NCI-H526 (cell line): ENCODE data around the gene DNAI7.

Source experiments
- DNase-seq, 2 experiments: peaks; one replicate each; lab custom pipeline; 2025; lab: John Stamatoyannopoulos, UW

Gene DNAI7

DNA sequence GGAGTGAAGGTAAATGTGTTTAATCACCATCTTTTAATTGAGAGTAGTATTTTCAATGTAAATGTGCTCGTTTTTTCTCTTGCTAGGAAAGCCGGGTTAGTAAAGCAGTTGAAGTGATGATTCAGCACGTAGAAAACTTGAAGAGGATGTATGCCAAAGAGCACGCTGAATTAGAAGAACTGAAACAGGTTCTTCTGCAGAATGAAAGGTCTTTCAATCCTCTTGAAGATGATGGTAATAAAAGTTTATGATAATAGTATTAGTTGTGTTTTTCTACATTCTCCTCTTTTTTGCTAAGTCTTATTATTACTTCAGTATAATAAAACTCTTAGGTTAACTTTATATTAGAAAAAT lies 93.9 kb downstream of the DNAI7 start:
- no peak for DNase-seq

DNA sequence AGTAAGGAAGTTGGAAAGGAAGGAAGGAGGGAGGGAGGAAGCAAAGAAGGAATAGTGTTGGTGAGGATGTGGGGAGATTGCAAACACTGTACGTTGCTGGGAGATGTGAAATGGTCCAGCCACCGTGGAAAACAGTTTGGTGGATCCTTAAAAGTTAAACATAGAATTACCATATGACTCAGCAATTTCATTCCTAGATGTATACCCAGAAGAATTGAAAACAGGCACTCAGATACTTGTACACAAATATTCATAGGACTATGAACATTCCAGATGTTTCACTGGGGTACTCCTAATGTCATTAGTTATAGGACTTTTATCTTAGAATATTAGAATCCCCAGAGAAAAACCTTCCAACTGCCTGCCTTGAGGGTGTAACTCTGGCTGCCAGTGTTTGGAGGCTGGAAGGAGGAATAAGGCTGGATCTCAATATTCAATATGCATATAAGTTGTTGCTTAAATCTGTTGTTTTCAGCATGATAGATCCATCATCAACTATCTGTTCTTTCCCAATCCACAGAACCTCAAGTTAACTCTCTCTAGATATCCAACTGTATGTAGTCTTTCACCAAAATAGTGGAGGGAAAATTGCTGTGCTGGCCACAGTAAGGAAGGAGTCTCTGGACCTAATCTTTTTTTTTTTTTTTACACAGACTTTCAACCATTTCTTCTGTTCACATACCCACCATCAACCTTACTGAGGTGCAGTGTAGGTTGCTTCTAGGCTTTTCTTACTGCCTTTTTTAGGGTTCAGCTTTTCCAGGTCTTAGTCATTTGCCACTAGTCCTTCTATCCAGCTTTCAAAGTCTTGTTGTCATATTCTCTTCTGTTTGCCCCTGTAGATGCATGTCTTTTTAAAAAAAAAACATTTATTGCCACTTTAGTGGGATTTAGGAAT lies 94.5 kb downstream of the DNAI7 start:
- DNase-seq: no peak

DNA sequence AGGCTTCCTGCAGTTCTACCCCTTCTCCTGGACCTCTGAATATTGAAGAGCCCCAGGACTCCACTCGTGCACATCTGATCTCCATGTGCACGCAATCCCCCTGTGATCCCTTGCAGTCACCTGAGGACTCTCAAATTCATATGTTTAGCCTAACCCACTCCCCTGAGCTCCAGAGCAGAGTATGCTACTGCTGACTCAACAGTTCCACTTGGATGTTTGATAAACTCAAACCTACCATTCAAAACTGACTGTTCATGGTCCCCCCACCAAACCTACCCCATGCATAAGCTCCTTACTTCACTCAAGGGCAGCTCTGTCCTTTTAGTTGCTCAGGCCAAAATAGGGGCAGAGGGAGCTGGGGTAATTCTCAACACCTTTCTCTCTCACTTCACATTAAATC lies 96.0 kb downstream of the DNAI7 start:
- no peak for DNase-seq

DNA sequence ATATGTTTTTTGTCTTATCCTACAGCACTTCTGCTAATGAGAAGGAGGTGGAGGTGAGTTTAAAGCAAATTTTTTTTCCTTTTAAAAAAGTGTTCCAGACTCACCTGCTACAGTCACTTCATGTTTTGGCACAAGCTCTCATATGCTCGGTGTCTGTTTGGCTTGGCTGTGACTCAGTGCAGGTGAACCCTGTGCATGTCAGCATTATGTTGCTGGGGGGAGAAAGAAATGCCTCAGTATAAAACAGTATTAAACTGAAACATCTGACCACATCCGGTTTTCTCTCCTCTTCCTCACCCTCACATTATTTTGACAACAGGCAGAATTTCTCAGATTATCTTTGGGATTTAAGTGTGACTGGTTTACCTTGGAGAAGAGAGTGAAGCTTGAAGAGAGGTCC lies 105.2 kb downstream of the DNAI7 start:
- no peak for DNase-seq

DNA sequence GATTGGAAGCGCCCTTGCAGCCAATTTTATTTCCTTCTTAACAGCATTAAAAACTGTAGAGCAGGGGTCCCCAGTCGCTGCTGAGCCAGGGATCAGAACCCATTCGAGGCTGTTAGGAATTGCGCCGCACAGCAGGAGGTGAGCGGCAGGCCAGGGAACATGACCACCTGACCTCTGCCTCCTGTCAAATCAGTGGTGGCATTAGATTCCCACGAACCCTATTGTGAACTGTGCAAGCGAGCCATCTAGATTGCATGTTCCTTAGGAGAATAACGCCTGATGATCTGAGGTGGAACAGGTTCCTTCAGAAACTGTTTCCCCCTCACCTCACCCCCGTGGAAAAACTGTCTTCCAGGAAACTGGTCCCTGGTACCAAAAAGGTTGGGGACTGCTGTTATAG lies 107.4 kb downstream of the DNAI7 start:
- no peak for DNase-seq

DNA sequence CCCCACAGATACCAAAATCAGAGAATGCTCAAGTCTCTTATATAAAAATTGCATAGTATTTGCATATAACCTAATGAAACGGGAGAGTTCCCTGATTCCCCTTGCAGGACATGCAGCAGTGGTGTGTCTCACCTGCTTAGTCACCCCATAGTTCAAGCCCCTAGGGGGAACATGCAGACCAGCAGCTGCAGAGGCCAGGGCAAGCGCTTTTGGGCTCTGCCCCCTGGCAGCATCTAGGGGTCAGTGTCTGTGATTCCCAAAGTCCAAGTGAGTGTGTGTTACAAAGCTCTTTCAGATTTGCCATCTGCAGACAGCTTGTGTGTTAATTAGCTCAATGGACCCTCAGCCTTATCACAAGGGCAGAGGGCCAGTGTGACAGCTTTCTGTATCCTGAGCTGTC lies 110.1 kb downstream of the DNAI7 start:
- no peak for DNase-seq

DNA sequence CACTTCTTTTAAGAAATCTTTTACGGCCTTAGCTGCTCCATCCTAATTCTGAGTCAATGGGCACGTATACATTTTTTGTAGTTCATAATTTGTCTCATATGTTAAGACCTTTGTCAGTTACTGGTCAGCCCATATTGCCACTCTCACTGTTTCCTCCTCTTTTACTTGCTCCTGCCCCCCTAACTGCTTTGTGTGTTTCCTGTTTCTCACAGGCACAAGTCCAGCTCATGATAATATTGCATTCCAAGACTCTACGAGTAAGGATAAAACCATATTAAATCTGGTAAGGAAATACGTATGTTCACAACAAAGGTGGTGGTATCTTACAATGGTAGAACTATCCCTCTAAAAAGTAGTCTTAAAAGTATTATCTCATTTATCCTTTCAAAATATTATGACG lies 111.7 kb downstream of the DNAI7 start:
- no peak for DNase-seq

DNA sequence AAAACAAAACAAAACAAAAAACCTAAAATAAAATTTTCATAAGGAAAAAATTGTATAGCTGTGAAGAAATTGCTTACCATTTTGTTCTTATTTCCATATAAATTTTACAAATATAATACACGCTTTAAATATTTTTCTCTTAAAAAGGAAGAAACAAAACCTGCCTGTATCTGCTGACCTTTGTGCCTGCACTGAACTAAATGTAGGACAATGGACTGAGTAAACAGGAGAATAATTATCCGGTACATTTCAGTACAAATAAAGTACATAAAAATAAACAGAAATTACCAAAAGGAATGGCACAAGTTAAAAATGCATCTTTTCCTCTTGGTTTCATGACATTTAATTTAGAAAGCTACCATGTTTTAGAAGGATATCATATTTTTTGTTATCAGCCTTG lies 112.3 kb downstream of the DNAI7 start:
- no peak for DNase-seq

DNA sequence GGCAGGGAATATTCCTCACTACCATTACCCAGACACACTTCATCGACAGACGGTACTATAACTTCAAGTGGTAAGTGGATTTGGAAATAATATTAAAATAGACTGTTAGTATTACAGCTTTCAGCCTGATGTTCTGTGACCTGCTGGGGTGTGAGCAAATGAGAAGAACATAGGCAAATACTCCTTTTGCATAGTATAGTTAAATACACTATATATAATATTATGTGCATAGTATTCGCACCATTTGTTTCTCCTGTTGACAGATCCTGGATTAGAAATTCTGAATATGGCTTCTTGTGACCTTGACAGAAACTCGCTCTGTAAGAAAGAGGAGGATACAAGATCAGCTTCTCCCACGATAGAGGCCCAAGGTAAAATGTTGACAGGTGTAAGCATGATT lies 115.6 kb downstream of the DNAI7 start:
- peak; percentile 72 to 75 for DNase-seq

DNA sequence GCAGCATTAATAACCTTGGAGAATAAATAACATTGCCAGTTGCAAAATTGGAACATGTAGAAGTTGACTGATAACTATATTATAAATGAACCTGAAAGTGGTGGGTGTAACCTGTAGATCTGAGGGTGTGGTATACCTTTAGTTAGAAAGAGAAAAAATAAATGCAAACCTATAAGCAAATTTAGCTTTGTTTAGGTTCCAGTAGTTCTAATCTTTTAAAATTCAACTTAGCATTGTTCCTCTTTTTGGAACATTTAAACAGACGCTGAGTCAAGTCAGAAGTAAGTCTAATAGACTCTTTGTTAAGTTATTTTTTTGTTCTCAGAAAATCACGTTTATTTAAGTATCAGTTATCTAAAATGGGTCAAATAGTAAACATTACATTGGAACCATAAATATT lies 120.0 kb downstream of the DNAI7 start:
- DNase-seq: peak in 1 of 2 experiments; percentile 40

DNA sequence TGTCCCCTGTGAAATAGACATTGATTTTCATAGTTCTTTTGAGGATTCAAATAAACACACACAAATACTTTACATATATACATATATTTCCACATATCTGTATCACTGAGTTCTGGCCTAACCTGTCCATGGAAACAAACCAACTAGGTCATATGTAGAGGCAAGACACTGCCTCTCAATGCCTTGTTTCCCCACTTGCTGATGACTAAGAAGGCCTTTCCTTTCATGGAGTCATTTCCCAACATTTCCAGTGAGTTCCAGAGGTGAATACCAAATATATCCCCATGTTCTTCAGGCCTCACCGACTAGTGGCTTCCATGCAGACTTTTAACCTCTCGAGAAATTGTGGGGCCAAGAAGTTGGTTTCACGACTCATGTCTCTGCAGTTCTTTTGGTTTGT lies 120.8 kb downstream of the DNAI7 start:
- peak; percentile 38 to 61 for DNase-seq

DNA sequence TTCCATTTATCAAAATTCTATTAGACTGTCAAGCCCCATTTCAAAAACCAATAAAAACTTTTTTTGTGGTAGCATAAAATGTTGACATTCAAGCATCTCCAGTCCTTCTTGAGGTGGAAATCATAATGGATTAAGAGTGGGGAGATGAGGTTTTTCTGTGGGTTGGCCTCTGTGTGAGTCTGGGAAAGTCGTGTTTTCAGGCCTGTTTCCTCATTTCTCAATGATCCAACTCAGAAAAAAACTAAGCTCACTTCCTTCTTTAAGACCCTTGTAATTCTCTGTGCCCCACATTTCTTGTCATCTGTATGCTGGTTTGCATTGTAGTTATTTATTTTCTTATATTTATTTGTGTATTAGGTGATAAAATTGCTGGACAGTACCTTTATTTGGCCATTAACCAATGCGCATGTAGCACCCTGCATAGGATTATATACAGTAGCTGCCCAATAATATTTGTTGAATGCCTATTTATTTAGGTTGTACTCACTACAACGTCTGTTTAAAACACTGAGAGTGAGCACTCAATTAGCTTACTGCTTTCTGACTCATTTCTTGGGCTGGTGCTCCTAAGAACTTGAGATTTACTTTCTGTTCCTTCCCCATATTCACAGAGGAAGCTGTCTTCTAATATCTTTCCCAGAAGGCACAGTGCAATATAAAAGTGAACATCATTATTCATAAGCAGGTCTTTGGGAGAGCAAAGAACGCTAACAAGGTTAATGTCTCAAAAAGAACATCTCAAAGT lies 121.9 kb downstream of the DNAI7 start:
- no peak for DNase-seq

DNA sequence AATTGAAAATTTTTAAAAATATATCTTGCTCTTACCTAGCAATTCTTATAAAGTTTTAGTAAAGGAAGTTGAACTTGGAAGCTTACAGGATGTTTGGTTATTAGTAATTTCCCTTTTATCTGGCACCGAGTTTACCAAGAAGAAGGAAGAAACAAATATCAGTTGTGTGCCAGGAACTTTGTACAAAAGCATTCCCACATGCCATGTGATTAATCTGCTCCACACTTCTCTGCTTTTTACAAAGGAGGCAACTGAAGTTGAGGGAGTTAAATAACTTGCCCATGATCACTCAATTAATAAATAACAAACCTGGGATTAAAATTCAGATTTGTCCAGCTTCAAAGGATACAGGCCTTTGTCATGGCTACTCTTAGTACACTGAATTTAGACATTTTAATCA lies 123.6 kb downstream of the DNAI7 start:
- DNase-seq: no peak

DNA sequence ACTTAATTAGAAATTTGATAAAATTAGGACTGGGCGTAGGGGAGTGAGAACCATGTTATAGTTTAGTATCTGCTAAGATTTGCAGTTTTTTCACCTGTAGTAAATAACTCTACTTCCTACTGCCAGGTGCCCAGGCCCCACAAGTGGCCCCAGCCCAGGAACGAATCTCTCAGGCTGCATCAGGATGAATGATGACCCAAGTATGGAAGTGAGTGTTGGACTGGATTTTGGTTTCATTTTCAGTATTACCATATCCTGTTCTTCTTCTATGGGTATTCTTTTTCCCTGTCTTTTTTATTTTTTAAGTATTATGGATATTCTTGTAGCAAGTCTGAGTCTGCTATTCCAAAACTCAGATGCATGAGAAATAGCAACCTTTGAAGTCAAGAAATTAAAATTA lies 125.7 kb downstream of the DNAI7 start:
- peak in 1 of 2 experiments; percentile 91 for DNase-seq

DNA sequence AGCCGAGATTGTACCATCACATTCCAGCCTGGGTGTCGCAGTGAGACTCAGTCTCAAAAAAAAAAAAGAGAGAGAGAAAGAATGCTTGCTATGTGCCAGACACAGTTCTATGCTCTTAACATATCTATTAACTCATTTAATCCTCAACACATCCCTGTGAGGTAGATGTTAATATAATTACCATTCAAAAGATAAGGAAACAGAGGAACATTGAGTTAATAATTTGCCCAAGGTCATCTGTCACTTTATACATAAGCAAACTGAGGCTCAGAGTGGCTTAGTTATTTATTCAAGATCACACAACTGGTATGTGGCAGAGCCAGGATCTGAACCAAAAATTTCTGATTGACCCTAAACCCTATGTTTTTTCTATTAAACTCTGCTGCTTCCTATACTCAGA lies 129.9 kb downstream of the DNAI7 start:
- no peak for DNase-seq

DNA sequence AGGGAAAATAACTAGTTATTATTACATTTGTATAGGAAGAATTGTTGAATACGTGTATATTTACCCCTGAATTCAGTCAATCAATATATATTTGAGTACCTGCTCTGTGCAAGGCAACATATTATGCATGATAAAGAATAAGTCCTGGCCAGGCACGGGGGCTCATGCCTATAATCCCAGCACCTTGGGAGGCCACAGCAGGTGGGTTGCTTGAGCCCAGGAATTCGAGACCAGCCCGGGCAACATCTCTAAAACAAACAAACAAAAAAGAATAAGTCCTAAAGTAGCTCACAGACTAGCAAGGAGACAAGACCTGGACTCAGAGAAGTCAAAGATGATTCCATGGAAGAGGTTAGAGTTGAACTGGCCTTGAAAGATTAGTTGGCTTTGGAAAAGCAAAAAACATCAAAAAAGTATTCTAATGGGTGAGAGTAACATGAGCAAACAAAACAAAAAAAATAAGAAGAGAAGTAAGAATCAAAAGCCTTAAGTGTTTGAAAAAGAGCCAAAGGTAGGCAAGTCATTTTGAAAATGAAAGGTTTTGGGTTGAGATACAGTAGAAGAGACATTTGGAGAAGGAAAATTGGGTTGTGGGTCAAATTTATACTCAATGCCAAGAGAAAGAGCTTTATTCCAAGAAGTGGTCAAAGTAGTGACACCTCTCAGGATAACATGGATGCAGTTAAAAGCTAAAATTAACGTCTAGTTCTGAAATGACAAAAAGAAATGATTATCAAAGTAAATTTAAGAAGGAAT lies 130.9 kb downstream of the DNAI7 start:
- no peak for DNase-seq

DNA sequence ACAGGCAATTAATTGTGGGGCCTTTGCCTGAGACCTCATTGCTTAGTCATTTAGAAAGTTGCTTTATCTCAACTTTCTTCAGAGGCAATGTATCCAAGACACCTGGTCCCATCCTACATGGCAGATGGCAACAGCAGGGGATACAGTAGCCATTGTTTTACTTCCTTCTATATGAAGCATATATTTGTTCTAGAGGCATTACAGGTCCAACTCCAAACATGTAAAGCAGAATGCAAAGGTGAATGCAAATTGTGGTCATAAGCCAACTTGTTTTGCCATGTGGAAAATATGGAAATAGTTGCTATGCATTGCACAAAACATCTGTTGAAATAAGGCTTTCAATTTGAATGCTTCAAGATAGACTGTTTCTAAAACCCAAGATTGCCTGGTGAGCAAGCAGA lies 136.3 kb downstream of the DNAI7 start:
- peak; percentile 98 to 99 for DNase-seq
